Ishikawa (cell line): ENCODE measurements around the gene STAT1.

Experiments
- CEBPB ChIP-seq: IDR thresholded peaks from 2 replicates; pipeline ENCODE4 v1.6.1; 2012
- CREB1 ChIP-seq: IDR thresholded peaks from 2 replicates; pipeline ENCODE4 v1.6.1; 2012; ENCODE audit warnings: low read depth
- EGR1 ChIP-seq: IDR thresholded peaks from 2 replicates; pipeline ENCODE4 v1.6.1; 2012
- EP300 ChIP-seq: IDR thresholded peaks from 2 replicates; pipeline ENCODE4 v1.6.1; 2012; ENCODE audit warnings: borderline replicate concordance
- RAD21 ChIP-seq: IDR thresholded peaks from 2 replicates; pipeline ENCODE4 v1.6.1; 2012; ENCODE audit warnings: low read depth
- REST ChIP-seq: IDR thresholded peaks from 2 replicates; pipeline ENCODE4 v1.6.1; 2012; ENCODE audit warnings: low read depth, mild to moderate bottlenecking
- TAF1 ChIP-seq: IDR thresholded peaks from 2 replicates; pipeline ENCODE4 v1.6.1; 2012; ENCODE audit warnings: low read depth, mild to moderate bottlenecking
- YY1 ChIP-seq: IDR thresholded peaks from 2 replicates; pipeline ENCODE4 v1.6.1; 2012; ENCODE audit warnings: low read depth
- ZBTB7A ChIP-seq: IDR thresholded peaks from 2 replicates; pipeline ENCODE4 v1.6.1; 2012; ENCODE audit warnings: low read depth
- TF ChIP-seq, protein P1 (sequence below): IDR thresholded peaks from 2 replicates; pipeline ENCODE4 v1.6.1; 2012

DNA sequence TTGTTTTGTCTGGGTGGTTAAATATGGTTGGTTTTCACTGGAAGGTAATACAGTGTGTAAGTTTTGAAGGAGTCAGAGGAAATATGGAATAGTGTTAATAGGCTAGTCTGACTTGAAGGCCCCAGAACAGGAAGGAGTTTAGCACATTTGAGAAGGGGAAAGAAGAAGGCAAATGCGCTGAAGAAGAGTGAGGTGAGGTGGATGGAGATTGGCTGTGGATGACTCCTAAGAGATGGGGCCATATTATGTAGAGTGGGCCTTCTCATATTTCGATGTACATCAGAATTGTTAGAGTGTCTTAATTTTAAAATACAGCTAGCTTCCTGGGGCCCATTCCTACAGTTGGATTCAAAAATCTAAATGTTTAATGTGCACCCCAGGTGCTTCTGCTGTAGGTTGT lies 72.4 kb downstream of the STAT1 start:
- TF ChIP-seq CREB1 (no peak), TAF1 (no peak), REST (no peak), RAD21 (no peak), CEBPB (no peak), YY1 (no peak), EGR1 (no peak), EP300 (no peak), ZBTB7A (no peak)
- TF ChIP-seq, protein P1, sequence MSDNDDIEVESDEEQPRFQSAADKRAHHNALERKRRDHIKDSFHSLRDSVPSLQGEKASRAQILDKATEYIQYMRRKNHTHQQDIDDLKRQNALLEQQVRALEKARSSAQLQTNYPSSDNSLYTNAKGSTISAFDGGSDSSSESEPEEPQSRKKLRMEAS: no peak
